ENCODE results near the gene LIMK2. TPM values are rescaled to one million over a fixed set of nuclear protein-coding genes. Genes with fewer than 3 reads are reported as not detected.
"Not testable (repeated sequence)": the region's sequence is repeated elsewhere in the genome, so short reads cannot be mapped to it uniquely, and the experiment has no call there.

The LIMK2 gene
- total RNA-seq, 1 donor from 2014 or later: 51.2 TPM

DNA sequence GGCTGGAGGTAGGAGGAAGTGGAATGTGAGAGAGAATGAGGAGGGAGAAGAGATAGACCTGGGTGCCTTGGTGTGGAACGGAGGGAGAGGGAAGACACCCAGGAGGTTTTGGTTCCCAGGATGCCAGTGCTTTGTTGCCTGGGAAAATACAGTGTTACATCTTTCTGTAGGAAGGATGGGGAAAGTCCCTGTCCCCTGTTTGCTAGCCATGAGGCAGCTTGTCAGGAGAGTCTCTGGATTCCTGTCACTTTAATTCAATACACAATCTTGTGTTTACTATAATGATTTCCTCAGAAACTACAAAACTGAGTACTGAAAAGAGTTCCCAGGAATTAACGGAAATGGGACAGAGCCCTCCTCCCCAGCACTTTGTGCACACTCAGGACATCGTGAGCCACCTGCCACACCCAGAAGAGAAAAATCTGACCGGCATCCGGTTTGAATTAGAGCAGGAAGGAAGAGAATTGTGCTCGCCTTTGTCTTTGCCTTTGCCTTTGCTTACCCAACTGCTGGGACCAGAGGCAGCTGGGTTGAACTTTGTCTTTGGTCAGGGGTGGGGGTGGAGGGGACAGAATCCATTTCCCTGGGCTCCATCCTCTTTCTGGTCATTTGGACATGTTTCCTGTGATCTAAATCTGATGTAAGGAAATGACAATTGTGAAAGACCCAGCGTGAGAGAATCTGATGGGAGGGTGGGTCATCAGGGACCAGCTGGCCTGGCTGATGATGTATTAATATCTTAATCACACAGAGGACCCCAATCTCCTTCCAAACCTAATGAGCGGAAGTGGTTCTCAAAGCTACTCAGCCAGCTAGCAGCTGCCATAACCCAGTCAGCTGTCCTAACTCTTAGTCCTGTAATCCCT is 1.3 kb upstream of the LIMK2 start:
- DNase-seq (ENCODE audit: low read depth in 2 of 2): peak; percentile 91 to 95

DNA sequence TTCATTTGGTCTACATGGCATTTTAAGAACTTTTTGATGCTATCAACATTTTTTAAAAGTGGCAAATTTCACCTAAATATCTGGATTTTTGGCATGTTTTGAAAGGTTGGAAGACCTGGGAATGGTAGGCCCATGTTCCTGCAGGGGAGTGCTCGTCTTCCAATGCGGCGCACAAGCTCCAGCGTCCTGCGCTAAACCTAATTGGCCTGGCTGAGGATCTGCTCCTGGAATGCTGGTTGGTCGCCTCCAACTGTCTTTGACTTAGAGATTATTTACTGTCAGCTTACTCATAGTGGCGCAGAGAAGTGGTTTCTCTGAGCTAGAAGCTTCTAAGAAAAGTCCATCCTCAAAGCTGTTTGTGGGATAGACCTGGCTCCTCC is 626 bp upstream of the LIMK2 start:
- no peak for DNase-seq (ENCODE audit: low read depth in 2 of 2)

DNA sequence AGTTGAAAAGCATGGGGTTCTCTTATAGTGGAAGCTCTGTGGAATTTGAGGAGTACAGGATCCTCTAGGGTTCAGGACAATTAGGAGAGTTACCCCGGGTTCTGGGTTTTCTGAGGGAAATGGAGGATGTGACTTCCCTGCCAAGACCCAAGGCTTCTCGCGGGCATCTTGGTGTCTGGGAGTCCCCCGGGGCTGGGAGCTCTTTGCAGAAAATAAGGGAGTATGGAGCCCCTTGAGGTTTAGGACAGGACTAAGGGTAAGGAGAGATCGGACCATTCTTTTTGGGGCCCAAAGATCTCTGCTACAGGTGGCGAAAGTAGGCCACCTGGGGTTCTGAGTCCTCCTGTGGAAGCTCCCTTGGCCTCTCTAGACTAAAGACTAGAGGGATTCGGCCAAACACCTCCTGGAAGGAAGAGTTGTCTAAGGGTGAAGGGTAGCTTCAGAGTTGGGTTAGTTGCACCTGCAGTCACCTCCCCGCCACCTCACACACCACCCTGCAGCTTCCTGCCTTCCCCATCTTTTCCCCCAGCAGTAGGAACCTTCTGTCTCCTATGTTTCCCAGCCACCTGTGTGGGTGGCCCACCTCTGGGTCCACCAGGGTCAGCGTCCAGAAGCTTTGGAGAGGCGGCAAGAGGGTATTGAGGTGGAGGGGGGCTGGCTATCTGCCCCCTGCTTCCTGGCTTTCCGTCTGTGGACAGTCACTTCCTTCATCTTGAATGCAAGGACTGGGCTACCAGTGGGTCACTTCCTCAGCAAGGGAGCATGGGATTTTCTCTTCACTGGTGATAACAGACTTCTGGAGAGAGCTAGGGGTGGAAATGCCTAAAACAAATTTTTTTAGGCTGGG is 908 bp downstream of the LIMK2 start:
- DNase-seq (ENCODE audit: low read depth in 2 of 2): peak in 1 of 2 donors; percentile 64

DNA sequence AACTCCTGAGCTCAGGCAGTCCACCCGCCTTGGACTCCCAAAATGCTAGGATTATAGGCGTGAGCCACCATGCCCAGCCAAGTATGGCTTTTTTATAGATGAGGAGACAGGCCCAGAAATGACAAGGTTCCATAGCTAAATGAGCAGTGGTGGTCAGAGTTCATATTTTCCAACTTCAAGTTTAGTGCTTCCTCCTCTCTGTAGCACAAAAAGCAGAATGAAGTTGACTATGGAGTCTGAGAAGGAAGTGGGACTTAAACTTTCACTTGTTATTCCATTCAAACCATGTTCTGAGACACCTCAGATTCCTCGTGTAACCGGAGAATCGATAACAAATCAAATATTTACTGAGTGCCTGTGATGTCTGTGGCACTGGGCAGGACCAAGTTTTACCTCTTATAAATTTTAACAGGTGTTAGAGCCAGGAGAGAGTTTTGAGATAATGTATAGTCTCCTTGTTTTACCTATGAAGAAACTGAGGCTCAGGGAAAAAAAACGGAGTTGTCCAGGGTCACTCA is 3.0 kb downstream of the LIMK2 start:
- no peak for DNase-seq (ENCODE audit: low read depth in 2 of 2)

DNA sequence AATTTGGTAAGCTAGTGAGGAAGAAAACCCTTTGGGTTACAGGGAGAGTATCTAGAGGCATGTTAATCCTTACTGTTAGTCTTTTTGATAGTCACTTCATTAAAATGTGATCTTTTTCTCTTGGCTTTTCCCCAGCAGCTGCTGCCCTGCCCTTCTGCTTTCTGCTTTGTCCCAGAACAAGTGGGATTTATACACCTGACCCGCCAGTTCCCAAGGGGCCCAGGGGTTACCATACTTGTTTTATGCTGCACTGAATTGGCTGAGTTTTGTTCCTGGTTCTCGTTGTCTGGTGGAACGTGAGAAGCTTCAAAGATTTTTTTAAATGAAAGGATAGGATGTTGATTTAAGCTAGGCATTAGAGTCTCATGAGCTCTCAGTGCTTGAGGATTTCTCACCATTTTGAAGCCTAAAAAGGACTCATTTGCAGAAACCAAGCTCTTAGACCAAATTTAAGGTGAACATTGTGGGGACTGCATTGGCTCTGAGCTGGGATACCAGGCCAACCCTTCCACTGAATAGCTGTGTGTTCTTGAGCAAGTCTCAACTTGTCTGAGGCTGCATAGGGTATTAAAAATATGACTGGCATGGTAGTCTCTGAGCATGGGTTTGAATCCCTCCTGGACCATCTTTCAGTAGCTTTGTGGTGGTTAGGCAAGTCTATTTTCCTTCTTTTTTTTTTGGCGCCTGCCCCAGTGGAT is 6.6 kb downstream of the LIMK2 start:
- DNase-seq (ENCODE audit: low read depth in 2 of 2): no peak

DNA sequence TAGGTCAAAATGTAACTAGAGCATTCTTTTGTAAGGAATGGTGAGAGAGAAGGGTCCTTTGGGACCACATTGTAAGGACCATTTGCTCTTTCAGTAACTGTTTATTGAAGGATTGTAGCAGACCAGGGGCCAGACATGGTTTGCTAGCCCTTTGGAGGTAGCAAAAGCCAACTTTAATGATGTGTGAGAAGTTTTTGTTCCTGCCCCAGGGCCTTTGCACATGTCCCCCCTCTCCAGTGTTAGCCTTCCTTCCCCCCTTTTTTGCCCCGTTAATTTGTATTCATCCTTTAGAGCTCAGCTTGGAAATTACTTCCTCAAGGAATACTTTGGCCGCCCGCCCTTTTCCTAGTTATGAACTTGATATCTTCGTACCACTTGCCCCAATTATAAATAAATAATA is 9.0 kb downstream of the LIMK2 start:
- DNase-seq (ENCODE audit: low read depth in 2 of 2): no peak

DNA sequence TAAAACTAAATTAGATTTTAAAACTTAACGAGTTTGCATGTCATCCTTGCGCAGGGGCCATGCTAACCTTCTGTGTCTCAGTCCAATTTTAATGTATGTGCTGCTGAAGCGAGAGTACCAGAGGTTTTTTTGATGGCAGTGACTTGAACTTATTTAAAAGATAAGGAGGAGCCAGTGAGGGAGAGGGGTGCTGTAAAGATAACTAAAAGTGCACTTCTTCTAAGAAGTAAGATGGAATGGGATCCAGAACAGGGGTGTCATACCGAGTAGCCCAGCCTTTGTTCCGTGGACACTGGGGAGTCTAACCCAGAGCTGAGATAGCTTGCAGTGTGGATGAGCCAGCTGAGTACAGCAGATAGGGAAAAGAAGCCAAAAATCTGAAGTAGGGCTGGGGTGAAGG is 10.6 kb downstream of the LIMK2 start:
- no peak for DNase-seq (ENCODE audit: low read depth in 2 of 2)

DNA sequence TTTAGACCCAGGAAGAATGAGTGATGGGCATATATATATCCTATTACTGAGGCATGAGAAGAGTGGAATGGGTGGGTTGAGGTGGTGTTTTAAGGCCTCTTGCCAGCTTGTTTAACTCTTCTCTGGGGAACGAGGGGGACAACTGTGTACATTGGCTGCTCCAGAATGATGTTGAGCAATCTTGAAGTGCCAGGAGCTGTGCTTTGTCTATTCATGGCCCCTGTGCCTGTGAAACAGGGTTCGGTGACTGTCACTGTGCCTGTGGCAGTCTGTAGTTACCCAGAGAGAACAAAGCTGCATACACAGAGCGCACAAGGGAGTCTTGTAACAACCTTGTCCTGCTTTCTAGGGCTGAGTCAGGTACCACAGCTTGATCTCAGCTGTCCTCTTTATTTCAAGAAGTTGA is 11.7 kb downstream of the LIMK2 start:
- DNase-seq (ENCODE audit: low read depth in 2 of 2): no peak

DNA sequence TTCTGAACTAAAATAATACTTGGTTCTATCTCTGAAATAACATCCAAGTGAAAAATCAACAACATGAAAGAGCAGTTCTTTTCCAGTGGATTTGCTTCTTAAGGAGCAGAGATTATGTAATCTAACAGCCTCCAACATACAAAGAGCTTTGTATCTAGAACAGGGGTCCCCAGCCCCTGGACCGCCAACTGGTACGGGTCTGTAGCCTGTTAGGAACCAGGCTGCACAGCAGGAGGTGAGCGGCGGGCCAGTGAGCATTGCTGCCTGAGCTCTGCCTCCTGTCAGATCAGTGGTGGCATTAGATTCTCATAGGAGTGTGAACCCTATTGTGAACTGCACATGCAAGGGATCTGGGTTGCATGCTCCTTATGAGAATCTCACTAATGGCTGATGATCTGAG is 12.6 kb downstream of the LIMK2 start:
- DNase-seq (ENCODE audit: low read depth in 2 of 2): not testable (repeated sequence)

DNA sequence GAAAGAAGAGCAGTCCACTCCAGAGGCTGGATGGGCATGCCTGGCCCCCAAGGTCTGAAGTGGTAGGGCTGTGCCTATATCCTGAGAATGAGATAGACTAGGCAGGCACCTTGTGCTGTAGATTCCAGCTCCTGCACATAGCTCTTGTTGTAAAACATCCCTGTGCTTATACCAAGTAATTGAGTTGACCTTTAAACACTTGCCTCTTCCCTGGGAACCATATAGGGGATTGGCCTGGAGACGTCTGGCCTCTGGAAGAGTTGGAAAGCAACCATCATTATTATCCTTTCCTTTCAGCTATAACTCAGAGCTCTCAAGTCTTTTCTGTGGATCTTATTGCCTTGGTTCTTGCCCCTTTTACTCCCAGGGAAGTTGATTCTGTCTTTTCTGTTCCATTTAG is 15.1 kb downstream of the LIMK2 start:
- no peak for DNase-seq (ENCODE audit: low read depth in 2 of 2)

DNA sequence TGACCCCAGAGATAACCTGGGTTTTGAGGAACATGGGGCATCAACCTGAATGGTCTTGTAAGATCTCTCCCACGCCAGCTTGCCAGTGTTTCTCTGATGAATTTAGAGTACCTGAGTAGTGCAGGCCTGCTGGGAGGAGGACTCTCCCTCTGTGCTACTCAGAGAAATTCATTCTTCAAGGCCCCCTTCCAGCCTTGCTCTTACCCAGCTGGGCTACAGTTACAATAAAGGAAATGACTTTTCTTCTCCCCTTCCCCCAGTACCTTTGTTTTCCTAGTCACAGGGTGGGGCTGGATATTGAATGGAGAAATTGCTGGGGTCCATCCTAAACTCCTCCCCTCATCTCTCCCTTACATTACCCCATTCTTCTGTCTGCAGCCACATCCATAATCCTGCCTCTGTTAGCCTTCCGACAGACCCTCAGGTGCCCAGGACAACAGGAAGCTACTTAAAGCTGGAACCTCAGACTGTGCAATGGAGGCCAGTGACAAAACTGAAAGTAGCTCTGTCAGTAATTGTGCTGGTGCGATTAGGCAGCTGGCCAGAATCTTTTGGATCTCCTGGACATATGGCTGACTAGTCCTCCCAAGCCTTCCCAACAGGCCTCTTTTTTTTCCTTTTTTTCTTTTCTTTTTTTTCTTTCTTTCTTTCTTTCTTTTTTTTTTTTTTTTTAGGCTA is 17.4 kb downstream of the LIMK2 start:
- DNase-seq (ENCODE audit: low read depth in 2 of 2): peak; percentile 84 to 89

DNA sequence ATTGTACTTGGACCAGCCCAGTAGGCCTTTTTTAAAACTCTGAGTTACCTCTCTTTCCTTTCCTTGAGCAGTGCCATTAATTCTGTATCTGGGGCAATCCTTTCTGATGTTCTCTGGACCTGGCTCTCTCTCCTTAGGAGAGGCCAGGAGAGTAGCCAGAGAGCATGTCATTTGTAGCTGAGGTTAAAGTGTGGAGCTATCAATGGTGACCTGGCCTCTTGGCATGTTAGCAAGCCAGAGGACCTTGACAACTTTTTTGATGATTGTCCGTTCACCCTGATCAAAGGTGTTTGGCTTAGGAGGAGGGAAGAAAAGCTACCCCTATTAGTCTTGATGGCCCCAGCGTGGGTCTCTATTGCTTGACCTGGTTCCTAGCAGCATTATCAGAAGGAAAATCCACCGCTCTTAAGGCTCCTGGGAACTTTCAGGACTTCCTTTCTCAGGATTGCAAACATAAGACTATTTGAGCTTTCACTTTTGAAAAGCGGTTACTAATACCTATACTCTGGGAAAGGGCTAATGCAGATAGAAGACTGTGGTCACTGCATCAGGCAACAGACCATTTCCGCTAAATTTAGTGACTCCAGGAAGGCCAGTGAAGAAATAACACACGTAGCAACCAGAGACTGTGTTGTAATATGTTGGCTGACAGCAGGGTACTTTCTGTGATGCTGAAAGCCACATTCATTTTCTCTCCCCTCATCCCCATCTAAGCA is 18.2 kb downstream of the LIMK2 start:
- peak; percentile 74 to 87 for DNase-seq (ENCODE audit: low read depth in 2 of 2)

DNA sequence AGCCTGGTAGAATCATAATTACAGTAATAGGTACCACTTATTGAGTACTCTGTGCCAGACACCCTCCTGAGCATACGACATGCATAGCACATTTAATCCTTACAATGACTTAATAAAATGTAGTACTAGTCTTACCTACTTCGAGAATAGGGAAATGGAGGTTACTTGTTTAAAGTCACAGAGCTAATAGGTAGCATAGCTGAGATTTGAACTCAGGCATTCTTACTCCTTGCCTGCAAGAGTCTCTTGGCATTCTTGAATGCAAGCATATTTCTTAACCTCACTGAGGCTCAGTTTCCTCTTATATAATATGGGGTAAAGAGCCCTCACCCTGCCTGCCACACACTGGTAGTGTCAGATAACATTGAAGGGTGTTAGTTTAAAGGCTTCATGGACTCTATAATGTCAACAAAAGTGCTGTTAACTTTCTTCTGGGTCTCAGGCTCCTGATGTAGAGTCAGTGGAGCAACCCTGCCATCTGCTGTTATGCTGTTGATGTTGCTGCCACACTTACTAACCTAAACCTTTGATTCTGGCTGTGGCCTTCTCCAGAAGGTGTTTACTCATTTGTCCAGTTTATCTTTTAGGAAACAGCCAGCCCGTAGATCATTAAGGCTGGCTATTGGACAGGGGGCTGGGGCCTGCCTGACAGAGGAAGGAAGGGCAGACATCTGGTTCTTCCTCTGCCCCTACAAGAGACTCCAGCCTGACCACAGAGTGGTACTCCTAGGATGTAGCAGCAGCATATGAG is 18.9 kb downstream of the LIMK2 start:
- DNase-seq (ENCODE audit: low read depth in 2 of 2): peak; percentile 90

DNA sequence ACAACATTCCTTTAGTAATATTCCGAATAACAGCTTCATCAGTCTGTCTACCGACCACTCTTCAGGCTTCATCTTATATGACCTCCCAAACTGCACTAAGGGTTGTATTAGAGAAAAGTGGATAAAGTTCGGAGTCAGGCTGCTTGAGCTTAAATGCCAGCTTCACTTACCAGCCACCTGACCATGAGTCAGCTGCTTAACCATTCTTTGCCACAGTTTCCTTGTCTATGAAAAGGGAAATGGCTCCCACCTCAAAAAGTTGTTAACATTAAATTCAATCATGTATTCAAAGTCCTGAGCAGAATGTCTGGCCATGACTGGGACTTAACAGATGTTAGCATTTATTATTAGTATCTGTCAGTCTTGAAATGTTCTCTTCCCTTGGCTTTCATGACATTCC is 20.9 kb downstream of the LIMK2 start:
- DNase-seq (ENCODE audit: low read depth in 2 of 2): peak in 1 of 2 donors; percentile 65

DNA sequence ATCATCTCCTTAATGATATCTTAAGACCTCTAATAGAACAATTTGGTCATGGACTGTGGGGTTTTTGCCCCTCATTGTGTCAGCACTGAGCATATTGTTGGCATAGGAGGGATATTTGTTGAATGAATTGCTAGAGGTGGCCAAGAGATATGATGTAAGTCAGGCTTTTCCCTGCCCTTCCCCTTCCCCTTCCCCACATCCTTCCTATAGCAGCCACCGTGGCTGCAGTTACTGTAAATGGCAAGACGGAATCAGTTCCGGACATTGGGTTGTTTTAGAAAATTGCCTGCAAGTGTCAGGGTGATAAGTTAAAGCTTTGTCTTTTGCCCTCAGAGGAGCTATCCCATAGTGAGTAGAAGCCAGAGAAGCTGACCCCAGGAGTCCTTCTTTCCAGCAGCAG is 23.0 kb downstream of the LIMK2 start:
- DNase-seq (ENCODE audit: low read depth in 2 of 2): peak; percentile 82 to 87

DNA sequence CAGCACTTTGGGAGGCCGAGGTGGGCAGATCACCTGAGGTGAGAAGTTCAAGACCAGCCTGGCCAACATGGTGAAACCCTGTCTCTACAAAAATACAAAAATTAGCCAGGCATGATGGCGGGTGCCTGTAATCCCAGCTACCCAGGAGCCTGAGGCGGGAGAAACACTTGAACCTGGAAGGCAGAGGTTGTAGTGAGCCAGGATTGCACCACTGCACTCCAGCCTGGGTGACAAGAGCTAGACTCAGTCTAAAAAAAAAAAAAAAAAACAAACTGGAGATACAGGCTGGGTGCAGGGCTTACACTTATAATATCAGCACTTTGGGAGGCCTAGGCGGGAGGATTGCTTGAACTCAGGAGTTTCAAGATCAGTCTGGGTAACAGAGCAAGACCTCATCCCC is 23.9 kb downstream of the LIMK2 start:
- not testable (repeated sequence) for DNase-seq (ENCODE audit: low read depth in 2 of 2)

DNA sequence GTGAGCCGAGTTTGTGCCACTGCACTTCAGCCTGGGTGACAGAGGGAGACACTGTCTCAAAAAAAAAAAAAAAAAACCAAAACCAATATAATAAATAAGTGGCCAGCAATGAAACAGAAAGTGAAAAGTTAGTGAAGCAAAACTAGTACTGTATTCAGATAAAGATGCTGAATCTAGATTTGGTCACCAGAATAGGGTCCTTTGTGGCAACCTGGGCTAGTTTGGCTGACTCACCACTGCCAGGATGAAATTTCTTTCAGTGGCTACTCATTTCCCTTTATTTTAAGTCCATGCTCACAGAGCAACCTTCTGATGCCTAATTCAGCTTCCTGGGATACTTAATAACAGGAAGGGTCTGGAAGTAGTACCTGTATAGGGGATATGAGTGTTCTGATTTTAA is 26.0 kb downstream of the LIMK2 start:
- DNase-seq (ENCODE audit: low read depth in 2 of 2): peak in 1 of 2 donors; percentile 24

DNA sequence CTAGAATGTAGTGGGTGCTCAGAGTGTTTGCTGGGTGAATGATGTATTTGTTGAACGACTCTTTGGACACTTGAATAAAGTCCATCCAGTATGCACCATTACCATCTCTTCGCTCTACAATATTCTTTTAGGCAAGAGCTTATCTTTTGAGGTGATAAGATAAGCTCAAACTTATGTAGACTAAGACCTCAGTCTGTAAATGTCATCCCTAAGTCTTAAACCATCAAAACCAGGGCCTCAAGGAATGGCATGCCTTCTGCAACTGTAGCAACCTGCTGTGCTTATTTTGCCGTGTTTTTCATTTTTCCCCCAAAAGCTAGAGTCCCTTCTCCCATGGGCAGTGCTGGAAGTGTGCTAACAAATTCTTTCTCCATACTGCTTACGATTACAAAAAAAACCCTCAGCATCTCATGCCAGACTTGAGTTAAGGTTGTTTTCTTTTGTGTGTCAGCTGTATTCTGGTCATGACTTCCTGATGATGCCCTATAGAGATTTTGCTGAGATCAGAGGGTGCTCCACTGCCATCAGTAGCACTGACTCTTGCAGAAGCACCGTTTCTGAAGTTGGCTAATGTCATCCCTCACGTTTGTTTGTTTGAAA is 27.8 kb downstream of the LIMK2 start:
- peak in 1 of 2 donors; percentile 39 for DNase-seq (ENCODE audit: low read depth in 2 of 2)

DNA sequence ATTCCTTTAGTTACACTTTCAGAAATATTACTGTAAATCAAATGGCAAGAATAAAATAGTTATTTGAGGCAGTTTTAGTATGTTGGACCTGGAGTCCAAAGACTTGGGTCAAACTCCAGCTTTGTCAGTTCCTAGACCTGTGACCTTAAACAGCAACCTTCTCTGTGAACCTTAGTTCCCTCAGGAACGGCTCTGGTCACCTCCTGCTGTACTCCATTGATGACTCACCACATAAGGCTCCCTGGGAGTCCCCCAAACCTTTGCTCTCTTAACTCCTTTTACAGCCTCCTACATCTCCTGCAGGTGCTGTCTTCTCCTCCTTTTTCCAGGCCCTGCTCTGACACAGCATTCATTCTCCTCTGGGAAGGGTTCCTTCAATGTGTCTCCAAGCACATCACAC is 29.1 kb downstream of the LIMK2 start:
- DNase-seq (ENCODE audit: low read depth in 2 of 2): peak in 1 of 2 donors; percentile 51
